HEK293T (cell line): Measurements from ENCODE around the gene CARMIL3.
"Not testable (repeated sequence)": the region's sequence is repeated elsewhere in the genome, so short reads cannot be mapped to it uniquely, and the experiment has no call there.

Experiments used
- ARNT ChIP-seq: fragments of 450-650 bp; IDR thresholded peaks from 2 replicates; pipeline ENCODE4 v1.6.1; 2017; ENCODE audit warnings: mild to moderate bottlenecking
- BHLHE40 ChIP-seq: fragments of 450-650 bp; IDR thresholded peaks from 2 replicates; pipeline ENCODE4 v1.6.1; 2016; ENCODE audit warnings: mild to moderate bottlenecking, moderate library complexity, borderline replicate concordance
- FOXA1 ChIP-seq: fragments of 450-650 bp; IDR thresholded peaks from 2 replicates; pipeline ENCODE4 v1.6.1; 2016; ENCODE audit warnings: mild to moderate bottlenecking
- L3MBTL2 ChIP-seq: fragments of 450-650 bp; conservative IDR thresholded peaks from 2 replicates; pipeline ENCODE4 v1.6.1; 2016; ENCODE audit warnings: mild to moderate bottlenecking
- SP1 ChIP-seq: fragments of 450-650 bp; IDR thresholded peaks from 2 replicates; pipeline ENCODE4 v1.6.1; 2017
- SUZ12 ChIP-seq: fragments of 450-650 bp; IDR thresholded peaks from 2 replicates; pipeline ENCODE4 v1.6.1; 2016; ENCODE audit warnings: mild to moderate bottlenecking

- TF ChIP-seq FOXA1, ARNT, SUZ12, BHLHE40, L3MBTL2, SP1: not testable (repeated sequence)
Measured at GRCh38 chr14:24020520-24020919, 31.3 kb upstream of the CARMIL3 start.
